Suppressor macrophage treated with lipopolysaccharide for 4 hours (primary cell): ENCODE data around the gene ALG6.

ENCODE experiments used
- DNase-seq: peaks from one replicate; pipeline ENCODE4 v3.0.0-alpha.2; 2020

The ALG6 gene

DNA sequence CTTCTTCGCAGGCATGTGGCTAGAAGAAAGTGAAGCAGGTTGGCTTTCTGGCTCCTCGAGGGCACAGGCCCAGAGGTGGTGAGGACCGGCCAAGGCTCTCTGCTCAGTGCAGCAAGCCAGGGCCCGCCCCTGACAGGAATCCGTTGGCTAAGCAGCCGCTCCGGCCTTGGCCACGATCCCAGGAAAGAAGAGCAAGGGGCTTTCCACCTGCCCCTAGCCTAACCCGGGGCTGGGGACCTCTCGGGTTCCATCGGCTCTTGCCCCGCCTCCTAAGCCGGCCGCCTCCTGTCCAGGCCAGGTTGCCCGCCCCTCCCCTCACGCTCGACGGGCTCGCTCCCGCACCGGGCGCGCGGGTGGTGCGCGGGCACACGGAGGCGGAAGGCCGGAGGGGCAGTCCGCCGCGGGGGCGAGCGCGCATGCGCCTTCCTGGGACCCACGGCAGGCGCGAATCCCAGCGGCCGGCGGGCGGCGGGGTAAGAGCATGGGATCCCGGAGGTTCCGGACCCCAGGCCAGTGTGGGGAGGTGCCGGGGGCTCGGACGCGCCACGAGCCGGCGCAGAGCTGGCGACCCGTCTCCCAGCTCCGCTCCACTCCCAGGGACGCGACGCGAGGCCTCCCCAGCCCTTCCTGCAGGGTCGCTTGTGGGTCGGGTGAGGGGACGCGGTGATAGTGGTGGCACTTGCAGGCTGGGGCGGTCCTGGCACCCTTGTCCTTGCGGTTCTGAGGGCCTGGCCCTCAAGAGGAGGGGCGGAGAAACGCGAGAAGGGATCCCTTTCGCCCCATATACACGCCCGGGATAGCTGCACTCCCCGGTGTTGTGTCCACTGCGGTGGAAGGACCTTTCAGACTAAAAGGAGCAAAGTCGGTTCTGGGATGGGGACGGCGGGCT is at the start of gene ALG6:
ALG6 (plus strand) TSS at position 413 of the 889 bp plus-strand sequence. CDS start 3,351 bp downstream, outside the sequence.
- DNase-seq = peak; percentile 98

DNA sequence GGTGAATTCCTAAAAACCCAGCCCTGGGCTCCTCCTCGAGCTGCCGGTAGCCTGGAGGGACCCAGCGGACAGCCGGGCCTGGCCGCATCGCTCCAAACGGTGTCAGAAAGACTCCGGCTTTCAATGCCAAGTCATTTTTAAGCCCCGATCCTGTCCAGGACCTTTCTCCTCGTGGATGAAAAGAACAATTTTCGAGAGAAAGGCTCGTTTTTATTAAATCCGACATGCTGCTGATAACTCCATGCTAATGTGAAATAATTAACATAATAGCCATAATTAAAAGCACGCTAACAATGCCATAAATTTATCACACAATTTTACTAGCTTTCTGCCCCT is 49.6 kb upstream of the ALG6 start:
- no peak for DNase-seq

DNA sequence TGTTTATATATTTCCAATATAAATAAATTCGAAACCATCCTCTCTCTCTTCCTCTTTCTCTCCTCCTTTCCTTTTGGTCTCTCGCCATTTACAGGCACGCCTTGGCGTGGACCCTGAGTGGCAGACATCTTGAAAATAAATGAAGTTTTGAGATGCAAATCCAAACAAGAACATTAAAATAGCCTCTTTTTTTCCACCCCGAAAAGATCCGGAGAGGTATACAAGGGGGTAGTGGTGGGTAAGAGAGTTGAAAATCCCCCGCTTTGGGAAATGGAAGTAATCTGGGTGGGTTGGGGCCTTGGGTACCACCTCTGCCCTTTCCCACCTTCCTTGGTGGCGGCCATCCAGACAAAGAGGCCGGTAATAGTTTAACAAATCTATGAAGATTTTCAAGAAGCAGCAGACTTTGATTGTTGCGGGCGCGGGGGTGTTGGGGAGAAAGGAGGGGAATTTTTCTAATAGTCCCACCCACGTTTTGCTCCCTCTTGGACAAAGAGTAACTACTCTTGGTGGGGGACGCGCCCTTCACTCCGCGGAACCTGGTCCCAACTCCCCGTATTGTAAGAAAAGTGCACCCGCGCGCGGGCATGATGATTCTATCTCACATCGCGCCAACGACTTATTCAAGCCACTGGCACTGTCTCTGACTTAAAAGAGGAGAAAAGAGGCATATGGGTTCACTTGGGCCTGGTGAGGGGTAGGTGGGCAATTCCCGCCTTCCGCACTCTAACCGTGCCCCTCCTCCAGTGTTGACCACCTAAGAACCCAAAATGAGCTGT is 49.0 kb upstream of the ALG6 start:
- DNase-seq = no peak

DNA sequence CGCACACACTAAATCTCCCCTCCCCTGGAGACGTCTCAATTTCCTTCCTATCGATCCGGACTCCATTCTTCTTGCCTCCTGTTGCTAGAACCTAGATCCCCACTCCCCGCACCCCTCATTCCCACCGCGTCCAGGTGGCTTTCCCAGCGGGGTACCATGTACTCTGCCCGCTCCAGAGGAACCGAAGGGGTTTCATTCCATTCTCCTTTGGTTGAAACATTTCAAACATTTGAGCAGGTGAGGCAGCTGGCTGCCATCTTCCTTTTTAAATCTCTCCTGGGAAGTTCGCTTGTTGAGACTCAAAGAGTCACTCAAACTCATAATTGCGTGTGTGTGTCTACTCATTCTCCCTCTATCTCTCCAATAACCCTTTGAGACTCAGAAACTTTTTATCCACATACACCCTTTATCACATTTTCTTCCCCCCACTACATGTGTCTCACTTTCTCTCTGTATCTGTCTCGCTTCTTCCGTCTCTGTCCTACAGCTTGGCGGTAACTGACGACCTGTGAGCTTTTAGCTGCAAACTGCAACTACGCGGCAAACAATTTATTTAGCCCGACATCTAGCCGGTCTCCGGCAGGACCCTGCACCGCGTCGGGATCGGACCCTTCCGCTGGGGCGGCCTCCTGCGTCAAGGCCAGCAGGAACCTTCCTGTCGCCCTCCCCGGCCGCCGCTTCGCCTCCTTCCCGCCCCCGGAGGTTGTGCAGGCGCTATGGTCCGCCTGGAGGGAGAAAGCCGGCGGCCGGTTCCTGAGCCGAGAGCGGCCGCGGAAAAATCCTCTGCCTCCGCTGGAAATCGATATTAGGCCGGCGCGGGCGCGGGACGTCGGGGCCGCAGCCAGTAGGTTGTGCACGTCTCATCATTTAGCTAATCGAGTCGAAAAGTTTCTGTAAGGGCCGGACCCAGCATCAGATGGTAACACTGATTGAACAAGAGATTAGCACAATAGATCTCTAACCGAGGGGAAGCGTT is 48.1 kb upstream of the ALG6 start:
- no peak for DNase-seq

DNA sequence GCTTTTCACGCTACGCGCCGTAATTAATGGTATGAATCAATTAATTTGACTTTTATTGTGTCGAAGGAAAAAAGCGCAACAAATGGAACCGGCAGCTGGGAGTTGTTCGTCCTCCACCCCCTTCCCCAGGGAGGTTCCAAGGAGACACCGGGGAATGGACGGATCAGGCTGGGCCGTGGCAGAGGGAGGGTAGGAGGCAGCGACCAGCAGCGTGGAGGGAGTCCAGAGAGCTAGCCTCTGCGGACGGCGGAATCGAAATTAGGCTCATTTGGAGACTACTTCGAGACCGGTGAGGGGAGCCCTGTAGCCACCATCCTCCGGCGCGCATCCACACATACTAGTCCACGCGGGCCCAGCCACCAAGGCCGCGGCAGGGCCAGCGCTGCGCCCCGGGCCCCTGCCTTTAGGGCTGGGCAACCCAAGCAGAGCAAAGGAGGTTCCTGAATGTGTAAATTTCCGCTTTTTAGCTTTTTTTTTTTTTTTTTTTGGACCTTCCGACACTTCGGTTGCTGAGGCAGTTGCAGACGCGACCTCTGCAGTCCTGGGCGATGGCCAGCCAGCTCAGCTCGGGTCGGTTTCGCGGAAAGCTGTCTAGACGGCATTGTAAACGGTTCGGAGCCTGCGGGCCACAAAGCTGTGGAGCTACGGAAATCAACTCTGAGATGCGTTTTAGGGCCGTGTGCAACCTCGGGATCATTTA is 47.3 kb upstream of the ALG6 start:
- no peak for DNase-seq

DNA sequence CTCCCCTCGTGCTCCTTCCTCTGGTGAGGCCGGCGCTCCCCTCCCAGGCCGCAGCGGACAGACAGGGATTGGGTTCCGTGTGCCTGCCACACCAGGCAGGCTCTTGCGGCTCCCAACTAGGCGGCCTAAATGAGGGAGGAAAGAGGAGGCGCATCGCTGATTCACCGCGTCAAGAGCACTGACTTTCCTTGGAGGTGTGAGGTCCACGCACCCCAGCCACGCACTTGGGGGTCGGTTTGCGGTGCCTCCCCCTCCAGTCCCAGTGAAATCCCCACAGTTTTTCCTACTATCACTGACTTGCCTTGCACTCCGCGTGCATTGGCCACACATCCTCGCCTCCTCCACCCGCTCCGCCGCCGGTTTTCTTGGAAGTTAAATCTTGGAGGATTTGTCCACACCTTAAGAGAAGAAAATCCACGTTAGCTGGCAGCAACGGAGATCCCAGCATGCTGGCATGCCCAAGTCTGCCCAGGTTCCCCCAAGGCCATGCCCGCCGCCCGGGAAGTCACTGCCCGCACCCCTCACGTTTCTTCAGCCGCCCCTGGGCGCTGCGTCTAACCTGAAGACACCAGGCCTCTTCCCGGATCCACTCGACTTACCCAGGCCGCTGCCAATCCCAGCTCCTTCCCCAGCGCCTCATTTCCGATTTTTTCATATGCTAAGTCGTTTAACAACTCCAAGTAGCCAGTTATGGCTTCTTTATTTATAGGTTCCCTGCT is 46.2 kb upstream of the ALG6 start:
- DNase-seq = no peak

DNA sequence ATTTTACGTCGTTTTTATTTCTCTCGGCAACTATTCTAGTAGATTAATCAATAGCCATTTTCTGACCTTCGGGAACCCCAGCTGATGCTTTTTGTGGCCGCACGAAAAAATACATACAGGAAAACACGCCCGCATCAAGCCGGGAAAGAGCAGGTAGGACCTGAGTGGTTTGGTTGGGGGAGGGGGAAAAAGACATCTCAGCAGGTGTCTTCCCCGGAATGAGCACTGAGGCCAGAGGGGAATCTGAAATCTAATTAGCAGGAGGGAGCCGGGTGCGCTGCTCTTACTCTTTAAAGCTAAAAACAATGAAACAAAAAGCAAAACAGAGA is 45.7 kb upstream of the ALG6 start:
- DNase-seq = no peak

DNA sequence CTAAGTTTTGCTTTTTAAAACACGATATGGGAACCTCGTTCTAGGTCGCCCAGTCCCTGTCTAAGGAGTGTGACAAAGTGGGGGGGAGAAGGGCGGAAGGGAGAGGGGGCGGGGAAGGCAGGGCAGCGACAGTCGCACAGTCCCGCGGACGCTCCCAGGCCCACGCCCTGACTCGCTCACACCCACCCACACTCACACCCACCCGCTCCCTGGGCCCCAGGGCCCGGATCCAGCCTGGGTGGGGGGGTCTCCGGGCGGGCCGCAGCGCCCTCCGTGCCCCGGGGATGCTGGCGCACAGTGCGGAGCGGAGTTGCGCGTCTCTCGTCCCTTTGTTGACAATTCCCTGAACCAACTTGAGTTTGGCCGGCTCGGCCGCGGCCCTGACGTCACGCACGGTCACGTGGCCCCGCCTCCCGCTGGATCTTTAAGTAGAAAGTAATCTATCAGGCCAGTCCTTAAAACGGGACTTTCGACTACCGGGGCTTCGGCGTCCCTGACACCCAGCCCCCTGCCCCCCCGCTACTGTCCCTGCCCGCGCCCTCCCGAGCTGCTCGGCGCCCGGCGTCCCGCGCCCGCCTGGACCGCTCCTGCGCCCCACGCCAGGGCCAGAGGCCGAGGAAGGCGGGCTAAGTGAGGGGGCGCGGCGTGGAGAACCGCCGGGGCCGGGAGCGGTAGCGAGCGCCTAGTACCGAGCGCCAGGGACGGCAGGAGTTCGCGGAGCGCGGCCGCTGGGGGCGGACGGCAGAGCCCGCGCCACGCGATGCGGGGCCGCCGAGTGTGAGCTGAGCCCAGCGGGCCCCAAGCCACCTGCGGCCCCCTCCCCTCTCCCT is 45.1 kb upstream of the ALG6 start, which contains the start of gene FOXD3:
FOXD3 (plus strand) TSS at position 454 of the 830 bp plus-strand sequence. CDS start 492 bp downstream, outside the sequence.
- peak; percentile 69 for DNase-seq

DNA sequence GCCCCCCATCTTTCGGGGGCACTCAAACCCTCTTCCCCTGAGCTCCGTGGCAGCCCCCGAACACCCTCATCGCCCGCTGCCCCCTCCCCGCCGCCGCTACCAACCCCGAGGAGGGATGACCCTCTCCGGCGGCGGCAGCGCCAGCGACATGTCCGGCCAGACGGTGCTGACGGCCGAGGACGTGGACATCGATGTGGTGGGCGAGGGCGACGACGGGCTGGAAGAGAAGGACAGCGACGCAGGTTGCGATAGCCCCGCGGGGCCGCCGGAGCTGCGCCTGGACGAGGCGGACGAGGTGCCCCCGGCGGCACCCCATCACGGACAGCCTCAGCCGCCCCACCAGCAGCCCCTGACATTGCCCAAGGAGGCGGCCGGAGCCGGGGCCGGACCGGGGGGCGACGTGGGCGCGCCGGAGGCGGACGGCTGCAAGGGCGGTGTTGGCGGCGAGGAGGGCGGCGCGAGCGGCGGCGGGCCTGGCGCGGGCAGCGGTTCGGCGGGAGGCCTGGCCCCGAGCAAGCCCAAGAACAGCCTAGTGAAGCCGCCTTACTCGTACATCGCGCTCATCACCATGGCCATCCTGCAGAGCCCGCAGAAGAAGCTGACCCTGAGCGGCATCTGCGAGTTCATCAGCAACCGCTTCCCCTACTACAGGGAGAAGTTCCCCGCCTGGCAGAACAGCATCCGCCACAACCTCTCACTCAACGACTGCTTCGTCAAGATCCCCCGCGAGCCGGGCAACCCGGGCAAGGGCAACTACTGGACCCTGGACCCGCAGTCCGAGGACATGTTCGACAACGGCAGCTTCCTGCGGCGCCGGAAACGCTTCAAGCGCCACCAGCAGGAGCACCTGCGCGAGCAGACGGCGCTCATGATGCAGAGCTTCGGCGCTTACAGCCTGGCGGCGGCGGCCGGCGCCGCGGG is 44.2 kb upstream of the ALG6 start:
- no peak for DNase-seq

DNA sequence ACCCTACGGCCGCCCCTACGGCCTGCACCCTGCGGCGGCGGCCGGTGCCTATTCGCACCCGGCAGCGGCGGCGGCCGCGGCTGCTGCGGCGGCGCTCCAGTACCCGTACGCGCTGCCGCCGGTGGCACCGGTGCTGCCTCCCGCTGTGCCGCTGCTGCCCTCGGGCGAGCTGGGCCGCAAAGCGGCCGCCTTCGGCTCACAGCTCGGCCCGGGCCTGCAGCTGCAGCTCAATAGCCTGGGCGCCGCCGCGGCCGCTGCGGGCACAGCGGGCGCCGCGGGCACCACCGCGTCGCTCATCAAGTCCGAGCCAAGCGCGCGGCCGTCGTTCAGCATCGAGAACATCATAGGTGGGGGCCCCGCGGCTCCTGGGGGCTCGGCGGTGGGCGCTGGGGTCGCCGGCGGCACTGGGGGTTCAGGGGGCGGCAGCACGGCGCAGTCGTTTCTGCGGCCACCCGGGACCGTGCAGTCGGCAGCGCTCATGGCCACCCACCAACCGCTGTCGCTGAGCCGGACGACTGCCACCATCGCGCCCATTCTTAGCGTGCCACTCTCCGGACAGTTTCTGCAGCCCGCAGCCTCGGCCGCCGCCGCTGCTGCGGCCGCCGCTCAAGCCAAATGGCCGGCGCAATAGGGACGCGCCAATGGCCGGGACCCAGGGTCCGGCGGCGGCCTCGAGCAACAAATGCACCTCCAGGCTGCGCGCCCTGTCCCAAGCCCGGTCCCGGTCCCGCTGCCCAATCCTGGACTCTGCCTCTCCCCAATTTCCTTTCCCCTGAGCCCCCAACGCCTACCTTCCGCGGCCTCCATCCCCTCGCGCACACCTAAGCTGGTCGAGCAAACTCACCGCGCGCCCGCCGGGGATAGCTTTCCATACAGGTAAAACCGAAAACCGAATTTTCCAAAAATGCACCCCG is 43.3 kb upstream of the ALG6 start:
- DNase-seq = no peak

DNA sequence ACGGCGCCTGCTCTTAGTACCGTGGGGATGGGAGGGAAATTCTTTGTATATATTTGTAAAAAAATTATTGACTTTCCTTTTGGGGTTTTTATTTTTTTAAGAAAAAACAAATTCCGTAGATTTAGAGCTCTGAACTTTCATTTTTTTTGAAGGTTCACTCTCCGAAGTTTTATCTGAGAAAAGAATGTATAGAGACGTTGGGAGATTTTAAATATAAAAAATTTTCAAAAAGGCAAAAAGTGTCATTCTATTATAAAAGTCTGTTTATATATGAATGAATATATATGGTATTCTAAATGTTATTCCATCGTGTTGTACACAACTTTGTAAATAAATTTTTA is 42.7 kb upstream of the ALG6 start:
- no peak for DNase-seq

DNA sequence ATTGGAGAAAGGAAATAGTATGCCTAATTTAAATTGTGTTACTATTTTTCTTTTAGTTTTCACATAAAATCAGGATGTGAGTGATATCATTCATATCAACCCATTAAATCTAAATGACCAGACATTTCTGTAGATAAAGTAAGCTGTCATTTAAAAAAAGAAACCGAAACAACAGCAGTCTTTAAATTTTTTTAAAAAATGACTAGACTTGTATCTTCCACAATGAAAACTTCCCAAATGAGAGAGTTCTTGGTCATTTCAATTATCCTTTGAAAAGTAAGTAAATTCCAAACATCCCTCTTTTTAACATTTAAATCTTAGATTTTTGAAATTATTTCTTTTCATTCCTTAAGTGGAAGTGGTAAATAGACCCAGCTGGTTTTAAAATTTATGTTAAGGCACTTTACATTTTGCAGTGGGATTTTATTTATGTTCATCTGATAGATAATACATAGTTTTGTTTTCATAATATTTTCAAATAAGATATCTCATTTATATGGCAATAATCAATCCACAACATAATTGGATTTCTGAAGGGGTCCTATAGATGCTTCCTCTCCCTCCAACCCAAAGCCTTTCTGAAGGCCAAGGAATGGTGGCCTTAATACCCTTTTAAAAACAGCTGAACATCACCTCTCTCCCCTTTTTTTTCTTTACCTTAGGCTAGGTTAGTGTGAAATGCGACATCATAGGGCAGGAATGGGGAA is 42.0 kb upstream of the ALG6 start:
- DNase-seq = no peak

DNA sequence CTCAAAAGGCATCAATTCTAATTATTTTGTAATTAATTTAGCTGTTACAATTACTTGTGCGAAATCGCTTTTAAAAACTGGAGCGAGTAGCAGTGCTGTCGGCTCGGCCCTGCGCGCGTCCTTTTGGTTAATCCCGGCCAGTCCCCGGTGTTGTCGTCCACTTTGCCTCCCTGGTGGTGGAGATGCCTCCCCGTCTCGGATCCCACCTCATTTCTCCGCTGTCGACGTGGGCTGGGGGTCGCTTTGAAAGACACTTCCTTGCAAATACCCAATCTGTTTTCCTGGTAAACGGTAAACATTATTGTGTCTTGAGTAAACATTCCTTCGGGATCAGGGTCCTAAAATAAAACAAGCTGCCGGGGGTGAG is 41.3 kb upstream of the ALG6 start:
- DNase-seq = no peak

DNA sequence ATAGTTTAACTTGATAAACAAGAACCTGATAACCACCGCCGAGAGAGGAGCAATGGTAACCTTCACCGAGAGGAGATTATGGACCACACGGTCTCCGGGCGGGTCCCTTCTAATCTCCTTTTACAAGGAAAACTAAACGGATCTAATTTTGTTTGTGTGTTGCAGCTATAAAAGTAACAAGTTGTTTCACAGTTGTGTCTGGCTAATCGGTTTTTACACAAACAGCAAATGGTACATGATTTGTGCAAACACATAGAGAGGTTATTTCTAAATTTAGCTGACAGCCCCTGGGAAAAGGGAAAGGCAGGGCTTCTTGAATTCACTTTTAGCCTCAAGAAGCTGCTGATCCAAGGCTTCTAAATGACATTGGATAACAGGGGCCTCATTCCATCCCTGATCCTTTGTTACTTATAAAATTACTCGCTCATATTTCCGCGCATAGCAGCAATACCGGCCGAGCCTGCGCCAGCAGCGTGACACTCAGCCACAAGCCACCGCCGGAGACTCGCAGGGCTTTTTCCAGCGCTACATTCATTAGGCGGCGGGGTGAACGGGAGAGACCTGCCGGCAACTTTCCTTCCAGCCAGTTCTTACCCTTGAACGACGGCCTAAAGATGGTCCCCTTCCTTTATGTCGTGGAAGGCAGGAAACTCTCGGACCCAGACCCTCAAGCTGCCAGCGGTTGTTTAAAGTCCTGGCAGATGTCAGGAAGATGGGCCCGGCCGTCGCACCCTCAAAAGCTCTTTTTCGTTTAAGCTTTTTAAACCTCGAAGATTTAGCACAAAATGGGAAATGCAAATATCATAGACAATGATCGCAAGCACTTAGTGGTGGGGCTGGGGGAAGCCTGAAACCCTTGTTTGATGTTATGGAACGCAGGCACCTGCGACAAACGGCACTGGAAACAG is 40.7 kb upstream of the ALG6 start:
- no peak for DNase-seq

DNA sequence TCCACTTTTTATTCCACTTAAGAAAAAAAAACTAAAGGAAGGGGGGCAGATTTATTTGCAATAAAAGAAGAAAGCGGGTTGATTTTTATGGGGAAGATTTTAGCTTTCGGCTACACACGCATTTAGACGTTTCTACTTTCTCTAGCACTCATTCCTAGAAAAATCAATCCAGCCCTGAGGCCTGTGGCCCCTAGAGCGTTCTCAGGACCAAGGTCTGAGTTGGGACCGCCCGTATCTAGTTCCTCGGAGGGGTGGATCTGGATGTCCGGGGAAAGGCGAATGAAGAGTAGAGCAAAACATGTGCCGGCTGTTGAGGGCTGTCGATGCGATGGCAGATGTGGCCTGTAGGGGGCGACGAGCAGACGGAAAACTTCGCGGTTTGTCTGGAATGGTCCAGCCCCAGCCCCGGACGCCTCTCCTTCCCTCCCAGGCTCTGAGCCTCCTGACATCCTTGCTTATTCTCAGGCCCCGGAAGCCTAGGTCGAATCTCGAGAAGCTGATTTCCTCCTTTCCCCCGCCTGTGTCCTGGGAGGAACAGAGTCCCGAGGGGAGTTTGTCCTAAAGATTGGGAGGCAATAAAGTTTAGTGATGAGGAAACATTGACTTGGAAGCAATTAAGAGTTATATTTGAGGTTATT is 39.9 kb upstream of the ALG6 start:
- peak; percentile 81 for DNase-seq

DNA sequence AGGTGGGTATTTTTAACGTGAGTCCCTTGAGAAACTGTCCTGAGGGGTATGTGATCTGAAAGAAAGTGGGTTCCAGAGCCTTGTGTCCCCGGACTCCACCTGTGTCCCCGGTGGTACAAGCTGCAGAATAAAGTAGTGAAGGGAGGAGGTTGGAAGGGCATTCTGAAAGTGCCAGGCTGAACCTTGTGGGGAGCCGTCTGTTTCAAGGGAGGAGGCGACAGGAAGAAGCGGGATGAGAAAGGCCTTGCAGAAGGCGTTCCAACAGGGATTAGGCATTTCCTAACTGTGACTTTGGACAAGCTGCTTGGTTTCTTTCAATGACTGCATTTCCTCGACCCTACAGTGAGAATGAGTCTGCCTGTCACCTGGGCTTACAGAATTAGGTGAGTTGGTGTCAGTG is 39.3 kb upstream of the ALG6 start:
- DNase-seq = no peak
